ENCODE data around the gene B3GALT6. TPM values are rescaled to one million over a fixed set of nuclear protein-coding genes. Genes with fewer than 3 reads are reported as not detected.

The B3GALT6 gene
- total RNA-seq, 1 experiment from 2014 or later: 74.0 TPM

DNA sequence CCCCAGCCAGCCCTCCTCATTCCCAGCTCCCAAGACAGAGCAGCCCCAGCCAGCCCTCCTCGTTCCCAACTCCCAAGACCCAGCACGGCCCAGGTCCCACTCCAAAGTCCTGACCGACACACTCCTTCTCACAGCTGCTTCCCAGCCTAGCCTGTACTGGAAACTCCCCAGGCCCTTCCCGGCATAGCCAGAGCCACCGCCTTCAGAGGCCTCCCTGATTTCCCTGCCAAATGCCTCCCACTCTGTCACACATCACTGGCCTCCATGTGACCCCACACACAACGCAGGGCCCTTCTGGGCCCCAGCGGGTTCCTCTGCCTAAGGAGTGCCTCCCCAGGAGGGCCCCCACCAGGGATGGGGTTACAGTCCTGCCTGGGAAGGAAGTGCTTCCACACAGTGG lies 38.8 kb downstream of the B3GALT6 start:
- ChIA-PET CTCF (no interaction called here), POLR2A (ENCODE audit: unreplicated experiment) (interaction anchor here (0.6 kb wide), 1 partner anchor 168 kb away, joined by 3 read pairs; no protein-coding TSS in a partner anchor)
- H3F3A ChIP-seq (ENCODE audit: low read length, unreplicated experiment): peaks cover 3% of the 10 kb centered on the region
- H3K9ac ChIP-seq (ENCODE audit: low read length): no peak overlapping the region
- ATAC-seq (no peak), DNase-seq (no peak)
- H3K36me3 ChIP-seq (ENCODE audit: low read depth, low read length): peaks cover 33% of the 10 kb centered on the region; the same call in 1 of the 2 replicates
- no peak overlapping the region for H3K27ac ChIP-seq (ENCODE audit: low read length)
- H3K79me2 ChIP-seq (ENCODE audit: low read length): peaks cover 79% of the 10 kb centered on the region
- intact Hi-C loops (cut with micrococcal nuclease): no loop called here
- H4K20me1 ChIP-seq (ENCODE audit: low read length): peaks cover 12% of the 10 kb centered on the region
- TF ChIP-seq EZH2 (IDR thresholded peaks at IDR 0.05; ENCODE audit: low read length, unreplicated experiment) (no peak), CTCF (conservative IDR thresholded peaks at IDR 0.05; ENCODE audit: low read depth, low read length) (no peak), EZH2phosphoT487 (IDR thresholded peaks at IDR 0.05; ENCODE audit: borderline replicate concordance, low read length) (no peak)
- no TSS peak for BruUV-seq (replicated peaks)
- peaks cover 34% of the 10 kb centered on the region for H3K4me1 ChIP-seq (ENCODE audit: insufficient read depth, low read length)
- no peak overlapping the region for H2AFZ ChIP-seq (ENCODE audit: low read length)
- H3K4me2 ChIP-seq (ENCODE audit: low read length): peak overlapping the region; percentile 100
- H3K27me3 ChIP-seq (ENCODE audit: low read length): no peaks in the 10 kb centered on the region
- H3K9me2 ChIP-seq (replicated peaks; ENCODE audit: low read length): no peaks in the 10 kb centered on the region
- peak overlapping the region; percentile 96; the same call in 1 of the 2 replicates for H3K4me3 ChIP-seq (ENCODE audit: low read length)
- no peaks in the 10 kb centered on the region for H3K9me3 ChIP-seq (ENCODE audit: low read length)

DNA sequence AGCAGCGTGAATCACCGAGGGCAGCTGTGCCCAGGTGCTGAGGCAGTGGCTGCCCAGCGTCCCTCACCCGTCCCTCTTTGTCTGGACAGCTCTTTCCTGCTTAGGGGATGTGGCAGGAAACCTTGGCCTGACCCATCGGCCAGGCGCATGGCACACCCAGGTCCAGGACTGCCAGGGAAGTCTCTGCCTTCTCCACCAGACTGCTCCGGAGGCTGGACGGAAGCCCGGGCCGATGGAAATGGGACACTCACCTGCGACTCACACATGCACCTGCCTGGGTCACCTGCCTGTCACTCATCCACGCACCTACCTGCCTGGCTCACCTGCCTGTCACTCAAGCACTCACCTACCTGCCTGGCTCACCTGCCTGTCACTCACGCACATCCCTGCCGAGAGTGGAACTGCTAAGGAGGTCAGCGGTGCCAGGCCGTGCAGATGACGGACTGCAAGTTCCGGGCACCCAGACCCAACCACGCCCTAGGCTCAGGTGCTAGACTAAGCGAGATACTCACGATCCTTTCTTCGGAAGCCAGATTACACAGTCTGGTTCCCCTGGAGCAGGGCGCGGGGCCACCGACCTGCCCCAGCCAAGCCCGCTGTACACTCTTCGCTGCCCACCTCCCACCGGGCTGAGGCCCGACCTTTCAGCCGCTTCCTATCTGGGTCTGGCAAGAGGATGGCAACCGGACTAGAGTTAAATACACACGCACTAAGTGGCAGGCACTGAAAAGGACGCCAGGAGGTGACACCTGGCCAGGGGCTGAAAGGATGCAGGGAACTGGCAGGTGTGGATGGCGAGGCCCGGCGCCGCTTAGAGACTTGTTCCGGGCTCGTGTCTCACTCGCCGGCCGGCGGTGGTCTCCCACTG lies 40.5 kb downstream of the B3GALT6 start:
- Histone ChIP-seq H3K27ac (ENCODE audit: low read length) (peak overlapping the region; percentile 90), H3K4me1 (ENCODE audit: insufficient read depth, low read length) (peaks cover 29% of the 10 kb centered on the region), H4K20me1 (ENCODE audit: low read length) (peaks cover 12% of the 10 kb centered on the region), H3F3A (ENCODE audit: low read length, unreplicated experiment) (peaks cover 3% of the 10 kb centered on the region), H3K36me3 (ENCODE audit: low read depth, low read length) (peaks cover 23% of the 10 kb centered on the region; the same call in 1 of the 2 replicates), H3K9me3 (ENCODE audit: low read length) (no peaks in the 10 kb centered on the region), H3K4me2 (ENCODE audit: low read length) (peak overlapping the region; percentile 100), H3K9ac (ENCODE audit: low read length) (peak overlapping the region; percentile 98), H3K9me2 (replicated peaks; ENCODE audit: low read length) (no peaks in the 10 kb centered on the region), H2AFZ (ENCODE audit: low read length) (no peak overlapping the region), H3K4me3 (ENCODE audit: low read length) (peak overlapping the region; percentile 96), H3K27me3 (ENCODE audit: low read length) (no peaks in the 10 kb centered on the region), H3K79me2 (ENCODE audit: low read length) (peaks cover 68% of the 10 kb centered on the region)
- no peak for TF ChIP-seq EZH2phosphoT487 (IDR thresholded peaks at IDR 0.05; ENCODE audit: borderline replicate concordance, low read length)
- no peak for TF ChIP-seq EZH2 (IDR thresholded peaks at IDR 0.05; ENCODE audit: low read length, unreplicated experiment)
- no peak for TF ChIP-seq CTCF (conservative IDR thresholded peaks at IDR 0.05; ENCODE audit: low read depth, low read length)
- CTCF ChIA-PET: no interaction called here
- intact Hi-C loops (cut with micrococcal nuclease): no loop called here
- TSS peak; percentile 94 for BruUV-seq (replicated peaks)
- peak; percentile 97 for DNase-seq
- POLR2A ChIA-PET (ENCODE audit: unreplicated experiment): interaction anchor here (0.5 to 0.6 kb wide), 2 partner anchors 114 to 259 kb away, joined by 3 to 4 read pairs; partner anchors contain the start of gene ISG15
- ATAC-seq: peak; percentile 64

All from PC-3 (cell line).